ENCODE results near the gene SMAD3. TPM values are rescaled to one million over a fixed set of nuclear protein-coding genes. Genes with fewer than 3 reads are reported as not detected.

SMAD3 gene
- total and polyA plus RNA-seq, 4 donors = 4.0 to 12.2 (median 5.5) TPM

DNA sequence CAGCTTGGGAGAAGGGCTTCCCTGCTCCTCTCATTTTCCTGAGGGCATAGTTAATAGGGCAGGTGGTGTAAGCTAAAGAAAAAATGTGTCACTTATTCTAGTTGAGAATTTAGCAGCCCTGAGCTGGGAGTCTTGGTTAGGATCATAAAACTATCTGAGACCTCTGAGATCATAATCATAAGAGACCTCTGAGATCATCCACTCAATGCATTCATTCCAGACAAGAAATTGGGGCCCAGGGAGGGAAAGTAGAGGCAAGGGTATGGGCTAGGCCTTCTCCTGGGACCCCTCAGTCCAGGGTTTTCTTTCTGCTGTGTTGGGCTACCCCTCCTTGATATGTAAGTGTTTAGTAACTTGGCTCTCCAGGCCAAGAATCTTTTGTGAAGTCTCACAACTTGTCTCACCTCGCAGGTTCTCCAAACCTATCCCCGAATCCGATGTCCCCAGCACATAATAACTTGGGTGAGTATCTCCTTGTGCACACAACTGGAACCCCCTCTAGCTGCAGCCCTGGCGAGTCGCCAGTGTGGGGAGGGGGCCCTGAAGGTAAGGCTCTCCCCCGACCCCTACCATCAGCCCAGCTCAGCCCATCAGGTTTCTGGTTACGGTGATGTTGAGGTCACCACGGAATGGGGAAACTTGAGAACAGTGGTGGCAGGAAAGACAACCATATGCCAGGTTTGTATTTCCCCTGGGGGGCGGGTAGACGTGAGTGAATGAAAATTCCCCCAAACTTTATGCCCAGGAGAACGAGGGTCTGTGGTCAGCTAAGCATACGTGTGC lies 104.9 kb downstream of the SMAD3 start:
- no peak overlapping the region for H3K4me3 ChIP-seq (ENCODE audit: low read depth in 1 of 3, low read length in 3 of 3)
- no peak overlapping the region for H3K9ac ChIP-seq (ENCODE audit: low read depth in 1 of 2, low read length in 2 of 2)
- H3K9me3 ChIP-seq (ENCODE audit: control insufficient read depth in 4 of 4, low read length in 3 of 4) = no peaks in the 10 kb centered on the region
- H3K36me3 ChIP-seq (ENCODE audit: control insufficient read depth in 4 of 4, insufficient read depth in 3 of 4, low read depth in 1 of 4, low read length in 3 of 4) = peaks cover 3 to 39% (median 11%) of the 10 kb centered on the region in 4 donors
- WGBS = 94% methylated on average over 12 of the region's 12 CpGs
- peaks cover 2 to 15% (median 8%) of the 10 kb centered on the region in 4 donors for H3K4me1 ChIP-seq (ENCODE audit: control insufficient read depth in 4 of 4, insufficient read depth in 4 of 4, low read length in 3 of 4)
- no peaks in the 10 kb centered on the region for H3K27me3 ChIP-seq (ENCODE audit: control insufficient read depth in 4 of 4, insufficient read depth in 4 of 4, low read length in 3 of 4)
- H3K27ac ChIP-seq (ENCODE audit: low read depth in 1 of 2, low read length in 2 of 2) = no peak overlapping the region
- no peak for DNase-seq (ENCODE audit: low spot score)
- TF ChIP-seq RAD21 (IDR thresholded peaks at IDR 0.05) = no peak
- TF ChIP-seq JUND (IDR thresholded peaks at IDR 0.05) = no peak
- no peak for TF ChIP-seq YY1 (IDR thresholded peaks at IDR 0.05)
- TF ChIP-seq HNF4G (IDR thresholded peaks at IDR 0.05) = no peak
- TF ChIP-seq, protein P1, sequence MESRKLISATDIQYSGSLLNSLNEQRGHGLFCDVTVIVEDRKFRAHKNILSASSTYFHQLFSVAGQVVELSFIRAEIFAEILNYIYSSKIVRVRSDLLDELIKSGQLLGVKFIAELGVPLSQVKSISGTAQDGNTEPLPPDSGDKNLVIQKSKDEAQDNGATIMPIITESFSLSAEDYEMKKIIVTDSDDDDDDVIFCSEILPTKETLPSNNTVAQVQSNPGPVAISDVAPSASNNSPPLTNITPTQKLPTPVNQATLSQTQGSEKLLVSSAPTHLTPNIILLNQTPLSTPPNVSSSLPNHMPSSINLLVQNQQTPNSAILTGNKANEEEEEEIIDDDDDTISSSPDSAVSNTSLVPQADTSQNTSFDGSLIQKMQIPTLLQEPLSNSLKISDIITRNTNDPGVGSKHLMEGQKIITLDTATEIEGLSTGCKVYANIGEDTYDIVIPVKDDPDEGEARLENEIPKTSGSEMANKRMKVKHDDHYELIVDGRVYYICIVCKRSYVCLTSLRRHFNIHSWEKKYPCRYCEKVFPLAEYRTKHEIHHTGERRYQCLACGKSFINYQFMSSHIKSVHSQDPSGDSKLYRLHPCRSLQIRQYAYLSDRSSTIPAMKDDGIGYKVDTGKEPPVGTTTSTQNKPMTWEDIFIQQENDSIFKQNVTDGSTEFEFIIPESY (IDR thresholded peaks at IDR 0.05) = no peak
- no peak for TF ChIP-seq RXRA (IDR thresholded peaks at IDR 0.05)
- no peak for TF ChIP-seq SP1 (IDR thresholded peaks at IDR 0.05)
- no peak for TF ChIP-seq CTCF (IDR thresholded peaks at IDR 0.05; ENCODE audit: low read depth, low read length, missing input control)
- TF ChIP-seq, protein P2, sequence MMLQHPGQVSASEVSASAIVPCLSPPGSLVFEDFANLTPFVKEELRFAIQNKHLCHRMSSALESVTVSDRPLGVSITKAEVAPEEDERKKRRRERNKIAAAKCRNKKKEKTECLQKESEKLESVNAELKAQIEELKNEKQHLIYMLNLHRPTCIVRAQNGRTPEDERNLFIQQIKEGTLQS (IDR thresholded peaks at IDR 0.05) = no peak
- TF ChIP-seq TAF1 (conservative IDR thresholded peaks at IDR 0.05) = no peak
- TF ChIP-seq NR2F2 (IDR thresholded peaks at IDR 0.05) = no peak
- no peak for TF ChIP-seq FOXA2 (IDR thresholded peaks at IDR 0.05)
- TF ChIP-seq MAX (IDR thresholded peaks at IDR 0.05) = no peak
- TF ChIP-seq FOXA1 (IDR thresholded peaks at IDR 0.05) = no peak
- no peak for TF ChIP-seq GABPA (IDR thresholded peaks at IDR 0.05 in 1 of 2, conservative IDR thresholded peaks at IDR 0.05 in 1 of 2)
- no peak for TF ChIP-seq HNF4A (conservative IDR thresholded peaks at IDR 0.05)
- TF ChIP-seq, protein P3, sequence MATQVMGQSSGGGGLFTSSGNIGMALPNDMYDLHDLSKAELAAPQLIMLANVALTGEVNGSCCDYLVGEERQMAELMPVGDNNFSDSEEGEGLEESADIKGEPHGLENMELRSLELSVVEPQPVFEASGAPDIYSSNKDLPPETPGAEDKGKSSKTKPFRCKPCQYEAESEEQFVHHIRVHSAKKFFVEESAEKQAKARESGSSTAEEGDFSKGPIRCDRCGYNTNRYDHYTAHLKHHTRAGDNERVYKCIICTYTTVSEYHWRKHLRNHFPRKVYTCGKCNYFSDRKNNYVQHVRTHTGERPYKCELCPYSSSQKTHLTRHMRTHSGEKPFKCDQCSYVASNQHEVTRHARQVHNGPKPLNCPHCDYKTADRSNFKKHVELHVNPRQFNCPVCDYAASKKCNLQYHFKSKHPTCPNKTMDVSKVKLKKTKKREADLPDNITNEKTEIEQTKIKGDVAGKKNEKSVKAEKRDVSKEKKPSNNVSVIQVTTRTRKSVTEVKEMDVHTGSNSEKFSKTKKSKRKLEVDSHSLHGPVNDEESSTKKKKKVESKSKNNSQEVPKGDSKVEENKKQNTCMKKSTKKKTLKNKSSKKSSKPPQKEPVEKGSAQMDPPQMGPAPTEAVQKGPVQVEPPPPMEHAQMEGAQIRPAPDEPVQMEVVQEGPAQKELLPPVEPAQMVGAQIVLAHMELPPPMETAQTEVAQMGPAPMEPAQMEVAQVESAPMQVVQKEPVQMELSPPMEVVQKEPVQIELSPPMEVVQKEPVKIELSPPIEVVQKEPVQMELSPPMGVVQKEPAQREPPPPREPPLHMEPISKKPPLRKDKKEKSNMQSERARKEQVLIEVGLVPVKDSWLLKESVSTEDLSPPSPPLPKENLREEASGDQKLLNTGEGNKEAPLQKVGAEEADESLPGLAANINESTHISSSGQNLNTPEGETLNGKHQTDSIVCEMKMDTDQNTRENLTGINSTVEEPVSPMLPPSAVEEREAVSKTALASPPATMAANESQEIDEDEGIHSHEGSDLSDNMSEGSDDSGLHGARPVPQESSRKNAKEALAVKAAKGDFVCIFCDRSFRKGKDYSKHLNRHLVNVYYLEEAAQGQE (IDR thresholded peaks at IDR 0.05) = no peak

Data from liver (tissue), 9 donors.